ENCODE results near the gene PTK7.

DNA sequence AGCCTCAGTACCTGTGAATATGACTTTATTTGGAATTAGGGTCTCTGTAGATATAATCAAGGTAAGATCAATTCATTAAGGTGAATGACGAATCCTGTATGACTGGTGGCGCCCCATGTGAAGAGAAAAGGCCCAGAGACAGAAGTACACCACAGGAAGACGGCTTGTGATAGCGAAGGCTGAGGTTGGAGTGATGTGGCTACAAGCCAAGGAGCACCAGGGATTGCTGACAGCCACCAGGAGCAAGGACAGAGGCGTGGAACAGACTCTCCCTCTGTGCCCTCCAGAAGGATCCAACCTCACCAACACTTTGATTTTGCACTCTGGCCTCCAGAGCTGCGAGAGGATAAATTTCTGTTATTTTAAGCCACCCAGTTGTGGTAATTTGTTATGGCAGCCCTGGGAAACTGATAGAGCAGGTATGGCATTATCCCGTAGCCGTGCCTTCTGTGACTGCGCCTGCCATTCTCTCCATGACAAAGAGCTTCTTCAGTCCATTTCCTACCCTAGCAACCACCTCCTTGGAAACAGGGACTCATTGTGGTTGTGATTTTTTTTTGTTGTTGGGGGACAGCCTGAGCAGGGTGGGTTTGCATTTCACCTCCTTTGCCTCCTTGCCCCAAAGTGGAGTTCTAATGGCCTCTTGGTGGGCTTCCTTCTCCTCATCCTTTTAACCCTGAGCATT is 29.6 kb downstream of the PTK7 start:
- TF ChIP-seq, protein P1, sequence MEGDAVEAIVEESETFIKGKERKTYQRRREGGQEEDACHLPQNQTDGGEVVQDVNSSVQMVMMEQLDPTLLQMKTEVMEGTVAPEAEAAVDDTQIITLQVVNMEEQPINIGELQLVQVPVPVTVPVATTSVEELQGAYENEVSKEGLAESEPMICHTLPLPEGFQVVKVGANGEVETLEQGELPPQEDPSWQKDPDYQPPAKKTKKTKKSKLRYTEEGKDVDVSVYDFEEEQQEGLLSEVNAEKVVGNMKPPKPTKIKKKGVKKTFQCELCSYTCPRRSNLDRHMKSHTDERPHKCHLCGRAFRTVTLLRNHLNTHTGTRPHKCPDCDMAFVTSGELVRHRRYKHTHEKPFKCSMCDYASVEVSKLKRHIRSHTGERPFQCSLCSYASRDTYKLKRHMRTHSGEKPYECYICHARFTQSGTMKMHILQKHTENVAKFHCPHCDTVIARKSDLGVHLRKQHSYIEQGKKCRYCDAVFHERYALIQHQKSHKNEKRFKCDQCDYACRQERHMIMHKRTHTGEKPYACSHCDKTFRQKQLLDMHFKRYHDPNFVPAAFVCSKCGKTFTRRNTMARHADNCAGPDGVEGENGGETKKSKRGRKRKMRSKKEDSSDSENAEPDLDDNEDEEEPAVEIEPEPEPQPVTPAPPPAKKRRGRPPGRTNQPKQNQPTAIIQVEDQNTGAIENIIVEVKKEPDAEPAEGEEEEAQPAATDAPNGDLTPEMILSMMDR (conservative IDR thresholded peaks at IDR 0.05; ENCODE audit: low read length): no peak
- TF ChIP-seq EZH2phosphoT487 (IDR thresholded peaks at IDR 0.05; ENCODE audit: borderline replicate concordance): no peak
